NCI-H345 (cell line): Measurements from ENCODE around the gene ZBTB6.

Source experiments
- DNase-seq: peaks from one replicate; lab custom pipeline; 2025; lab: John Stamatoyannopoulos, UW

Gene ZBTB6

GRCh38 chr9:122912964-122913673 is at the start of gene ZBTB6:
Gene ZBTB6, minus strand, starts transcription at chr9:122913323. Its CDS starts 1,251 bp downstream, at chr9:122912072.
- peak; percentile 87 for DNase-seq

- no peak for DNase-seq
Observed at GRCh38 chr9:122961139-122961538, 48.0 kb upstream of the ZBTB6 start.

GRCh38 chr9:122955961-122956360 is 42.8 kb upstream of the ZBTB6 start:
- DNase-seq, result no peak

GRCh38 chr9:122954253-122954691 is 41.1 kb upstream of the ZBTB6 start:
- DNase-seq, result no peak

- DNase-seq, result no peak
Observed at GRCh38 chr9:122951056-122951455, 37.9 kb upstream of the ZBTB6 start.

GRCh38 chr9:122950263-122950662 is 37.1 kb upstream of the ZBTB6 start:
- no peak for DNase-seq

GRCh38 chr9:122949696-122950095 is 36.6 kb upstream of the ZBTB6 start:
- DNase-seq, result no peak

GRCh38 chr9:122948313-122948712 is 35.2 kb upstream of the ZBTB6 start:
- DNase-seq, result no peak

GRCh38 chr9:122946461-122947005 is 33.4 kb upstream of the ZBTB6 start:
- DNase-seq, result no peak

GRCh38 chr9:122944960-122945888 is 32.1 kb upstream of the ZBTB6 start:
- no peak for DNase-seq

- DNase-seq, result no peak
Observed at GRCh38 chr9:122941582-122942234, 28.6 kb upstream of the ZBTB6 start.

- DNase-seq, result peak; percentile 99
Observed at GRCh38 chr9:122940749-122941581, 27.8 kb upstream of the ZBTB6 start, which contains the start of gene RABGAP1. Gene RABGAP1, plus strand, starts transcription at chr9:122941020. Its CDS starts 16,040 bp downstream, at chr9:122957060.

- DNase-seq, result no peak
Observed at GRCh38 chr9:122940454-122940748, 27.3 kb upstream of the ZBTB6 start.

GRCh38 chr9:122939601-122940000 is 26.5 kb upstream of the ZBTB6 start:
- DNase-seq, result no peak

GRCh38 chr9:122936883-122937282 is 23.8 kb upstream of the ZBTB6 start:
- DNase-seq, result no peak

GRCh38 chr9:122936464-122936863 is 23.3 kb upstream of the ZBTB6 start:
- DNase-seq, result no peak

GRCh38 chr9:122931226-122932121 is 18.4 kb upstream of the ZBTB6 start, which contains the start of gene ZBTB26:
Gene ZBTB26, minus strand, starts transcription at chr9:122931512. Its CDS starts 11,578 bp downstream, at chr9:122919934.
- DNase-seq, result peak; percentile 96

GRCh38 chr9:122930541-122931225 is 17.6 kb upstream of the ZBTB6 start:
- DNase-seq, result no peak

GRCh38 chr9:122929796-122930354 is 16.8 kb upstream of the ZBTB6 start:
- DNase-seq, result no peak
